Peyer's patch (tissue), 4 donors: ENCODE data around the gene CYP2U1. TPM values are rescaled to one million over a fixed set of nuclear protein-coding genes. Genes with fewer than 3 reads are reported as not detected.

ENCODE experiments used
- DNase-seq, 3 donors: peaks; one replicate each; pipeline ENCODE4 v3.0.0-alpha.2; 2017 to 2019
- H3K27ac ChIP-seq, 4 donors: fragments of 200-600 bp; sonication (generic); one replicate each; pipeline ENCODE4 v1.5.1; 2016 to 2019
- H3K27me3 ChIP-seq, 2 donors: fragments of 200-600 bp; sonication (generic); one replicate each; pipeline ENCODE4 v1.5.1; 2019
- H3K36me3 ChIP-seq, 3 donors: fragments of 200-600 bp; sonication (generic); one replicate each; pipeline ENCODE4 v1.5.1; 2016 to 2019
- H3K4me1 ChIP-seq, 4 donors: fragments of 200-600 bp; sonication (generic); one replicate each; pipeline ENCODE4 v1.5.1; 2016 to 2019
- H3K4me3 ChIP-seq, 4 donors: fragments of 200-600 bp; sonication (generic); 1 replicate in 3 of 4; 2 replicates in 1 of 4; pipeline ENCODE4 v1.5.1; 2016 to 2019; ENCODE audit warnings: mild to moderate bottlenecking in 1 of 4
- H3K9me3 ChIP-seq, 4 donors: fragments of 200-600 bp; sonication (generic); one replicate each; pipeline ENCODE4 v1.5.1; 2016 to 2019; ENCODE audit warnings: mild to moderate bottlenecking in 1 of 4
- CTCF ChIP-seq, 6 experiments: fragments of 450-650 bp in 4 of 6; fragments of 200-600 bp in 2 of 6; sonication (generic) in 1 of 6; IDR thresholded peaks; one replicate each; pipeline ENCODE4 v1.5.1; 2017 to 2019; ENCODE audit warnings: antibody characterized with exemption in 6 of 6, mild to moderate bottlenecking in 3 of 6, moderate library complexity in 1 of 6
- POLR2A ChIP-seq, 2 donors: fragments of 450-650 bp; IDR thresholded peaks; one replicate each; pipeline ENCODE4 v1.5.1; 2017; ENCODE audit warnings: antibody characterized with exemption in 2 of 2, mild to moderate bottlenecking in 2 of 2, moderate library complexity in 2 of 2
- total RNA-seq, 4 donors: library from RNA; depleted of rRNA; stranded (reverse); fragments of >200 nt; gene quantifications; one replicate each; pipeline ENCODE4 v1.1.0, GENCODE V29; 2016

CYP2U1 gene
- total RNA-seq, 4 donors from 2014 or later: 4.9 to 14.9 (median 7.7) TPM

- H3K4me3 ChIP-seq: no peak overlapping the region
- TF ChIP-seq POLR2A (IDR thresholded peaks at IDR 0.05): no peak
- no peak for TF ChIP-seq CTCF (IDR thresholded peaks at IDR 0.05)
- no peak for DNase-seq
- H3K36me3 ChIP-seq: peaks cover 0 to 28% (median 0%) of the 10 kb centered on the region in 3 donors
- H3K4me1 ChIP-seq: no peaks in the 10 kb centered on the region
- H3K27ac ChIP-seq: no peak overlapping the region
- H3K27me3 ChIP-seq: no peaks in the 10 kb centered on the region
- H3K9me3 ChIP-seq: no peaks in the 10 kb centered on the region
These were observed 23.0 kb upstream of the CYP2U1 start for GRCh38 chr4:107908377-107908776.

- Histone ChIP-seq H3K9me3 (no peaks in the 10 kb centered on the region), H3K27ac (no peak overlapping the region), H3K4me1 (no peaks in the 10 kb centered on the region), H3K36me3 (peaks cover 0 to 15% (median 0%) of the 10 kb centered on the region in 3 donors), H3K27me3 (no peaks in the 10 kb centered on the region), H3K4me3 (no peak overlapping the region)
- DNase-seq: peak in 1 of 3 donors; percentile 55
- TF ChIP-seq CTCF (IDR thresholded peaks at IDR 0.05): peak; percentile 68 to 95 (median 90)
- TF ChIP-seq POLR2A (IDR thresholded peaks at IDR 0.05): no peak
These were observed 18.0 kb upstream of the CYP2U1 start for GRCh38 chr4:107913283-107913899.

GRCh38 chr4:107915220-107915619 is 16.1 kb upstream of the CYP2U1 start:
- no peak for TF ChIP-seq POLR2A (IDR thresholded peaks at IDR 0.05)
- TF ChIP-seq CTCF (IDR thresholded peaks at IDR 0.05): no peak
- Histone ChIP-seq H3K27ac (no peak overlapping the region), H3K4me1 (no peaks in the 10 kb centered on the region), H3K36me3 (peaks cover 0 to 10% (median 0%) of the 10 kb centered on the region in 3 donors), H3K27me3 (no peaks in the 10 kb centered on the region), H3K9me3 (no peaks in the 10 kb centered on the region), H3K4me3 (no peak overlapping the region)
- no peak for DNase-seq

- H3K4me1 ChIP-seq: no peaks in the 10 kb centered on the region
- H3K27ac ChIP-seq: no peak overlapping the region
- TF ChIP-seq CTCF (IDR thresholded peaks at IDR 0.05) (no peak), POLR2A (IDR thresholded peaks at IDR 0.05) (no peak)
- H3K9me3 ChIP-seq: peaks cover 0 to 7% (median 0%) of the 10 kb centered on the region in 4 donors
- no peak overlapping the region for H3K4me3 ChIP-seq
- H3K36me3 ChIP-seq: no peaks in the 10 kb centered on the region
- H3K27me3 ChIP-seq: no peaks in the 10 kb centered on the region
- DNase-seq: no peak
These were observed 14.7 kb upstream of the CYP2U1 start for GRCh38 chr4:107916623-107917022.

- Histone ChIP-seq H3K4me3 (no peak overlapping the region), H3K4me1 (no peaks in the 10 kb centered on the region), H3K27me3 (no peaks in the 10 kb centered on the region), H3K27ac (no peak overlapping the region), H3K36me3 (no peaks in the 10 kb centered on the region), H3K9me3 (peaks cover 0 to 7% (median 0%) of the 10 kb centered on the region in 4 donors)
- DNase-seq: no peak
- no peak for TF ChIP-seq CTCF (IDR thresholded peaks at IDR 0.05)
- TF ChIP-seq POLR2A (IDR thresholded peaks at IDR 0.05): no peak
These were observed 13.8 kb upstream of the CYP2U1 start for GRCh38 chr4:107917500-107917899.
